Measurements from ENCODE around the gene TEP1. TPM values are rescaled to one million over a fixed set of nuclear protein-coding genes. Genes with fewer than 3 reads are reported as not detected.

The TEP1 gene
- polyA plus RNA-seq, 3 donors: 2.3 to 78.9 (median 7.1) TPM

GRCh38 chr14:20434701-20435581, 21.6 kb upstream of the TEP1 start:
- no peak overlapping the region for H3K4me2 ChIP-seq (replicated peaks; ENCODE audit: extremely low read depth, low read length, poor library complexity, severe bottlenecking)
- TF ChIP-seq, protein P1, sequence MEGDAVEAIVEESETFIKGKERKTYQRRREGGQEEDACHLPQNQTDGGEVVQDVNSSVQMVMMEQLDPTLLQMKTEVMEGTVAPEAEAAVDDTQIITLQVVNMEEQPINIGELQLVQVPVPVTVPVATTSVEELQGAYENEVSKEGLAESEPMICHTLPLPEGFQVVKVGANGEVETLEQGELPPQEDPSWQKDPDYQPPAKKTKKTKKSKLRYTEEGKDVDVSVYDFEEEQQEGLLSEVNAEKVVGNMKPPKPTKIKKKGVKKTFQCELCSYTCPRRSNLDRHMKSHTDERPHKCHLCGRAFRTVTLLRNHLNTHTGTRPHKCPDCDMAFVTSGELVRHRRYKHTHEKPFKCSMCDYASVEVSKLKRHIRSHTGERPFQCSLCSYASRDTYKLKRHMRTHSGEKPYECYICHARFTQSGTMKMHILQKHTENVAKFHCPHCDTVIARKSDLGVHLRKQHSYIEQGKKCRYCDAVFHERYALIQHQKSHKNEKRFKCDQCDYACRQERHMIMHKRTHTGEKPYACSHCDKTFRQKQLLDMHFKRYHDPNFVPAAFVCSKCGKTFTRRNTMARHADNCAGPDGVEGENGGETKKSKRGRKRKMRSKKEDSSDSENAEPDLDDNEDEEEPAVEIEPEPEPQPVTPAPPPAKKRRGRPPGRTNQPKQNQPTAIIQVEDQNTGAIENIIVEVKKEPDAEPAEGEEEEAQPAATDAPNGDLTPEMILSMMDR (IDR thresholded peaks at IDR 0.05): no peak
- H3K27ac ChIP-seq (ENCODE audit: low read depth in 1 of 2, low read length in 2 of 2): no peak overlapping the region
- Mint-ChIP-seq H3K27ac (peak overlapping the region in 1 of 7 donors; percentile 75), H3K27me3 (ENCODE audit: low read depth in 3 of 3) (peaks cover 0 to 5% (median 0%) of the 10 kb centered on the region in 3 donors), H3K36me3 (peaks cover 0 to 2% of the 10 kb centered on the region in 2 donors), H3K9me3 (peaks cover 0 to 7% (median 3%) of the 10 kb centered on the region in 7 donors), H3K4me3 (no peak overlapping the region), H3K4me1 (peaks cover 39% of the 10 kb centered on the region)
- H3K27me3 ChIP-seq (ENCODE audit: control insufficient read depth in 2 of 2, insufficient read depth in 2 of 2, low read length in 2 of 2): no peaks in the 10 kb centered on the region
- H3K4me3 ChIP-seq (replicated peaks in 1 of 3; ENCODE audit: low read depth in 2 of 3, low read length in 3 of 3): no peak overlapping the region
- WGBS (ENCODE audit: insufficient coverage): 95% methylated on average over 38 of the region's 44 CpGs
- no peak overlapping the region for H2AFZ ChIP-seq (ENCODE audit: insufficient read depth, low read depth, low read length, poor library complexity, severe bottlenecking)
- H3K36me3 ChIP-seq (replicated peaks in 1 of 2; ENCODE audit: control insufficient read depth in 1 of 2, insufficient read depth in 2 of 2, low read length in 2 of 2): no peaks in the 10 kb centered on the region
- H3K9ac ChIP-seq (ENCODE audit: insufficient read depth, low read length, poor library complexity, severe bottlenecking): no peak overlapping the region
- no peaks in the 10 kb centered on the region for H3K9me3 ChIP-seq (replicated peaks in 1 of 2; ENCODE audit: control insufficient read depth in 1 of 2, insufficient read depth in 1 of 2, low read length in 2 of 2)
- H3K4me1 ChIP-seq (ENCODE audit: control insufficient read depth in 1 of 2, insufficient read depth in 2 of 2, low read length in 2 of 2): peaks cover 27 to 31% of the 10 kb centered on the region in 2 donors
- DNase-seq: no peak
- no peaks in the 10 kb centered on the region for H4K20me1 ChIP-seq (ENCODE audit: insufficient read depth, low read length)
- no peaks in the 10 kb centered on the region for H3K79me2 ChIP-seq (ENCODE audit: insufficient read depth, low read length)
- intact Hi-C loops (cut with micrococcal nuclease): loop anchor here in 1 of 2 donors (5.0 kb wide), 1 partner anchor 52 kb away; no protein-coding TSS in a partner anchor

GRCh38 chr14:20429801-20430669, 16.7 kb upstream of the TEP1 start:
- intact Hi-C loops (cut with micrococcal nuclease): loop anchor here in 1 of 2 donors (5.0 kb wide), 1 partner anchor 57 kb away; no protein-coding TSS in a partner anchor
- H3K27ac Mint-ChIP-seq: no peak overlapping the region
- Histone ChIP-seq H3K4me1 (ENCODE audit: control insufficient read depth in 1 of 2, insufficient read depth in 2 of 2, low read length in 2 of 2) (peaks cover 50 to 51% of the 10 kb centered on the region in 2 donors), H3K36me3 (replicated peaks in 1 of 2; ENCODE audit: control insufficient read depth in 1 of 2, insufficient read depth in 2 of 2, low read length in 2 of 2) (no peaks in the 10 kb centered on the region), H3K27ac (ENCODE audit: low read depth in 1 of 2, low read length in 2 of 2) (no peak overlapping the region), H3K9ac (ENCODE audit: insufficient read depth, low read length, poor library complexity, severe bottlenecking) (no peak overlapping the region), H2AFZ (ENCODE audit: insufficient read depth, low read depth, low read length, poor library complexity, severe bottlenecking) (peak overlapping the region; percentile 66), H3K4me2 (replicated peaks; ENCODE audit: extremely low read depth, low read length, poor library complexity, severe bottlenecking) (no peak overlapping the region), H4K20me1 (ENCODE audit: insufficient read depth, low read length) (peaks cover 3% of the 10 kb centered on the region), H3K9me3 (replicated peaks in 1 of 2; ENCODE audit: control insufficient read depth in 1 of 2, insufficient read depth in 1 of 2, low read length in 2 of 2) (no peaks in the 10 kb centered on the region), H3K79me2 (ENCODE audit: insufficient read depth, low read length) (no peaks in the 10 kb centered on the region), H3K4me3 (replicated peaks in 1 of 3; ENCODE audit: low read depth in 2 of 3, low read length in 3 of 3) (peak overlapping the region in 1 of 3 experiments; percentile 10), H3K27me3 (ENCODE audit: control insufficient read depth in 2 of 2, insufficient read depth in 2 of 2, low read length in 2 of 2) (no peaks in the 10 kb centered on the region)
- peaks cover 0 to 2% (median 0%) of the 10 kb centered on the region in 7 donors for H3K9me3 Mint-ChIP-seq
- DNase-seq: no peak
- peaks cover 0 to 2% (median 0%) of the 10 kb centered on the region in 3 donors for H3K27me3 Mint-ChIP-seq (ENCODE audit: low read depth in 3 of 3)
- H3K36me3 Mint-ChIP-seq: peaks cover 0 to 3% of the 10 kb centered on the region in 2 donors
- TF ChIP-seq, protein P1 (IDR thresholded peaks at IDR 0.05): no peak
- H3K4me1 Mint-ChIP-seq: peaks cover 55% of the 10 kb centered on the region
- H3K4me3 Mint-ChIP-seq: no peak overlapping the region
- 55% methylated on average over 26 of the region's 30 CpGs for WGBS (ENCODE audit: insufficient coverage)

Measured in CD14-positive monocyte (primary cell).